LHCN-M2 (cell line): Measurements from ENCODE around the gene TINAGL1. TPM values are rescaled to one million over a fixed set of nuclear protein-coding genes. Genes with fewer than 3 reads are reported as not detected.

ENCODE experiments used
- DNase-seq: peaks from one replicate; pipeline ENCODE4 v3.0.0-alpha.2; 2012; ENCODE audit warnings: low read depth
- total RNA-seq: library from RNA; depleted of rRNA; stranded (reverse); fragments of >200 nt; gene quantifications from 2 replicates; pipeline ENCODE4 v1.2.3, GENCODE V29; 2014

Gene TINAGL1
- total RNA-seq, 1 experiment from 2014 or later: not detected

DNA sequence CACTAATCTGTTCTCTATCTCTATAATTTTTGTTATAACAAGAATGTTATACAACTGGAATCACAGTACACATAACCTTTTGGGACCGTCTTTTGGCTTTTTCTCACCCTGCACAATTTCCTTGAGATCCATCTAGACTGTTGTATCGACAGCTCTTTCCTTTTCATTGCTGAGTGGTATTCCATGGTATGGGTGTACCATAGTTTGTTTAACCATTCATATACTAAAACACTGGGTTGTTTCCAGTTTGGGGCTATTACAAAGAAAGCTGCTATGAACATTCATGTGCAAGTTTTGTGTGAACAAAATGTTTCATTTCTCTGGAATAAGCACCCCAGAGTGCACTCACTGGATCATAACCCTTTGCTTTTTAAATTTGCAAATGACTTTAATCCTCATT, 25.8 kb downstream of the TINAGL1 start:
- DNase-seq: no peak

DNA sequence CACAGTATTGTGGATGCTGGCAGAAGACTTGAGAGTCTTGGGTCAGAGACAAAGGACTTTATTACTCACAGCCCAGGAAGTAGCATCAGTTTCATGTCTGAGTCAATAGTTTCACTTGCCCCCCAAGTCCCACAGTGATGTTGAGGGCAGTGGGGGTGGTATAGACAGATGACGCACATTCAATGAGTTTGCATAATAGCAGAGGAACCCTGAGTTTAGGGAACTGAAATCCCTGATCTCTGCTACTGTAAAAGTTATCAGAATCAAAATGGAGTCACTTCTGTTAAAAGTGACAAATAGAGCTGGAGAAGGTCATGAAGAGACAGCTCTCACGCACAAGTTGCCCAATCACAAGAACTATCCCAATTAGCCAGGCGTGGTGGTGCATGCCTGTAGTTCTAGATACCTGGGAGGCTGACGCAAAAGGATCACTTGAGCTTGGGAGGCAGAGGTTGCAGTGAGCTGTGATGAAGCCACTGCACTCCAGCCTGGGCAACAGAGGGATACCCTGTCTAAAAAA, 29.7 kb downstream of the TINAGL1 start:
- DNase-seq: peak; percentile 56

DNA sequence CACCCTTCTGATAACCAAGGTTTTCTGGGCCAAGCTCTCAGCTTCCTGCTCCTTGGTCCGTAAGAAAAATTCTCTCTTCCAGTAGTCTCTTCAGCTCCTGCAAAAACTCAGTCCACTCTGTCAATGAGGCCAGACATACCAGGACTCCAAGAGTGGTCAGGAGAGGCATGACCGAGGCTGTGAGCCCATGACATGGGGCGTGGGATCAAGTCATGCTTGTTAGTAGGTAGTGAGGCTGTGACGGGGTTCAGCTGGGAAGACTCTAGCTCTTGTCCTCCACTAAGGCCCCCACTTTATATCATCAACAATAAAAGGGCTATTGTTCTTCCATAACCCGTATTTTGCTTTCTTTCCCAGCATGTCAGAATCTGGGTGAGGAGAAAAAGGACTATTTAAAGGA, 31.0 kb downstream of the TINAGL1 start:
- no peak for DNase-seq

DNA sequence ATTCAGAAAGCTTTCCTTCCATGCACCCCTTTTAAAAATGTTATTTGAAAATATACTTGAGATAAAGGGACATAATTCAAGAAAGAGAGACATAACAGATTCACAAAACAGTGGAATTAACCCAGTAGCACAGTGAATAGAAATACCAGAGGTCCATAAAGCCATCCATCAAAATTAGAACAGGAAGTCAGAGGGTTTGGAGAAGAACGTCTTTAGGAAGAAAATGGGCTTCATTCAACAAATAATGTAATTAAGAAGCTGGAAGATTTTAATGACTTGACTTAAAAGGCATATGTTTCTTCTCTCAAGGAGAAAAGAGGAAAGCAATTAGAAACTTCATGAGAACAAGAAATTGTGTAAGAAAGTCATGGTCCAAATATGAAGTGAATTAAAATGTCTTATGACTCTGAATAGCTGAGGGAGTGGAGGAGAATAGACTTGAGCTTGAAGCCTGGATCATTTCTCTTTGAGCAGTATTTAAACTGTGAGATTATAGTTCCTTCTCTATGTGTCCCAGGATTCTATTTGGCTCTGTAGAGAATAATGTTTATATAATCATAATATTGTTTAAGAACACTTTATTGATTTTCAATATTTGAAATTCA, 33.3 kb downstream of the TINAGL1 start:
- DNase-seq: no peak

DNA sequence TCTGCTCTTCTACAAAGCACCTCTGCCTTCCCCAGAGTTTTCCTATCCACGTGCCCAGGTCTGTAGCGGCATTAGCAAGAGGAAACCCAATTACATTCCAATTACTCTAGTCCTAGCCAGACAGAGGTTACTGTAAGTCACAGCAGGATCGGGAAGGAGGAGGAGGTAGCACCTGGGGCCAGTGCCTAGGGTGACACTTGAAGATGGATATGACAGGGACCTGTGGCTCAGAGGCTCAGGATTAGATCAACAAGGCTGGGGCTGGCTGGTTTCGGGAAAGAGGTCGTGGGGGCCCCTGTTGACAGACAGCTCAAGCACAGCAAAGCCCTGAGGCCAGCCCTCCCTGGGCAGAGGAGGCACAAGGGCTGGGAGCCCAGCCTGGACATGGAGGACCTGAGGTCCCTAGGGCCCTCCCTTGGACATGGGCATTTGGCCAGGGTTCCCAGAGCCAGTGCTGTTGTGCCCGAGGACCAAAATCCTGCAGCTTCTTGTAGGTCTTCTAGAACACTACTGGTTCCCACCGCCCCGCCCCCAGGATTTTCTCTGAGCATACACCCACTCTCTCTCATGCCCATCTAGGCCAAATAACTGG, 38.2 kb downstream of the TINAGL1 start:
- DNase-seq: no peak

DNA sequence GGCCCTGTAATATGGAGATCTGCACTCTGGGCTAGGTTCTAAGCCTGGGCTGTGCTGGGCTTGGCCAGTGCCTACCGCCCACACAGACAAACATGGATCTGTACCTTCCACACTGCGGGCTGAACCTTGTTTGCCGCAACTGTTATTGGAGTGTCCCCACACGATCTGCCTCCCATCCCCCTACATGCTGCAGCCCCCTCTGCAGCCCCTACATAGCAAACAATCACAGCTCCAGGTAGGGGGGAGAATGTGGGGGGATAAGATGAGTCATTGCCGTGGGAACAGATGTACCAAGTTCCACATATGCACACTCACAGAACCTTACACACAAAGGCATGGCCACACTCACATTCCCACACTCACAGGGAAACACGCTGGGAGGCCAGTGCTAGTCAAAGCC, 39.1 kb downstream of the TINAGL1 start:
- no peak for DNase-seq

DNA sequence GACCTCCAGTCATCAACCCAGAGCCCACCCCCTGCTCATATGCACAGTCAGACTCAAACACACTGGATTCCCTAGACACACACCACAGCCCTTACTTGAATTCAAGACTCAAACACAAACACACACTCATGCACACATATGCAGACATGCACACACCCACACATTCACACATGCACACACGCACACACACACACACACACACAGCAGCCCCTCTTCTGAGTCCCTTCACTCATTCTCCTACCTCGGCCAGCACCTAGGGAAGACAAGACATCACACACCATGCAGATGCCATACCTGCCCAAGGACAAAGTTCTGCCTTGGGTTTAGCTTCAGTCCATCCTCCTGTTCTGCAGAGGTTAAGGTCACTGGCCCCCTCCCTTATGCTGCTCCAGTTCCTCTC, 39.6 kb downstream of the TINAGL1 start:
- no peak for DNase-seq

DNA sequence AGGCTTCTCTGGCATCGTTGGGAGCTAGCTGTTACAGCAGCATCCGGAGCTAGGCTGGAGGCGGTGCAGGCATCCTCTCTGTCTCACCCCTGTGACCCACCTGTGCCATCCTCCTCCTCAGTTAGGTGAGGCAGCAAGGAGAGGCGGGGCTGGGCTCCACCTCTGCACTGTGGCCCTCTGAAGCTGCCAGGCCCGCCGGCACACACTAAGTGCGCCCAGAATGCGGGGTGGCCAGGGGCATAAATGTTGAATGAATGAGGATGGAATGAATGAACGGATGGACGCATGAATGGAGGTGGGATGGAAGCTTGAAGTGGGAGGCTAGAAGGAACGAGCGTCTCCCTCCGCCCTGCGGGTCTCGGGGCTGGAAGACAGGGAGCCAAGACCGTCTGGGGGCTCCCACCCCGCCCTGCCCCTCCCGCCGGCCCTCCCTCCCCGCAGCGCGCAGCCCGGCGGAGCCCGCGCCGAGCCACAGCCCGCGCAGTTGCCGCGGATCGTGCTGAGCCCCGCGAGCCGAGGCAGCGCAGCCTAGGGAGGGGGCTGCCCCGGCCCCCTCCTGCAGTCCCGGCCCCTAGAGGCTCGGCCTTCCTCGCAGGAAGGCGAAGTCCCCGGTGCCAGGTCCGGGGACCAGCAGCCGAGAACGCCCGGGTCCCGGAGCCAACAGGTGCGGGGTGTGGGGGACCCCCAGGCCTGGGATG, 41.1 kb downstream of the TINAGL1 start, which contains the start of gene HCRTR1:
Gene HCRTR1 (plus strand): TSS at position 472 of the 698 bp plus-strand sequence. CDS start 1,504 bp downstream, outside the sequence.
- DNase-seq: no peak

DNA sequence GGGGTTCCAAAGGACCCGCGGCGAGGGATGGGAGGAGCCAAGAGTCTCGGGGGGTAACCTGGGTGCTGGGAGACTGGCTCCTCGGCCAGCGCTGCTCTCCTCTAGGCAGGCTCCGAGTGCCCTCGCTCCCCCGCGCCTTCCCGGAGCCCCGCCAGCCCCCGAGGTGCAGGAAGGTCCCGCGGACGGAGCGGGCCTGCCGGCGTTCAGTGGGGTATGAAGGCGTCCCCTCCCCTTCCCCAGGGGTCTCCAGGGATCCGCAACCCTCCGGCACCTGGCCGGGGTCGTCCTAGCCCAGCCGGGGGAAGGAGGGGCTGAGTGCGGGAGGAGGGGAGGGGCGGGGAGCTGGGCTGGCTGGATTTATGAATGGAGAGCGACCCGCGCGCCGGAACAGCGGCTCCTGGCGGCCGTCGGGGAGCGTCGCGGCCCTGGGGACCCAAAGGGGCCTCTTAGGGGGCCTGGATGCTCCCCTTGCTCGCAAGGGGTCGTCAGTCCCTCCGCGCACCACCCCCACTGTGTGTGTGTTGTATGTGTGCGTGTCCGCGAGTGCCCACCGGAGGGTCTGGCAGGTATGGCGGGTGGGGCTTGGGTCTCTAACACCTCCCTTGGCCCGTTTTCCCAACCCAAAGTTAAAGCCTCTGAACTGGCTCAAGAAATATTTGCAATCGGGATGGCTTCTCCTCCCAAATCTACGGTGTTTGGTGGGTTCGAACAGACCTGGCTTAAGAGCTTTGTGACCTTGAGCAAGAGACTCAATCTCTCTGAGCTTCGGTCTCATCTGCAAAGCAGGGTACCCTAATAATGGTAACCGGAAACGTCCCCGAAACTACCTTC, 41.8 kb downstream of the TINAGL1 start:
- peak; percentile 11 for DNase-seq

DNA sequence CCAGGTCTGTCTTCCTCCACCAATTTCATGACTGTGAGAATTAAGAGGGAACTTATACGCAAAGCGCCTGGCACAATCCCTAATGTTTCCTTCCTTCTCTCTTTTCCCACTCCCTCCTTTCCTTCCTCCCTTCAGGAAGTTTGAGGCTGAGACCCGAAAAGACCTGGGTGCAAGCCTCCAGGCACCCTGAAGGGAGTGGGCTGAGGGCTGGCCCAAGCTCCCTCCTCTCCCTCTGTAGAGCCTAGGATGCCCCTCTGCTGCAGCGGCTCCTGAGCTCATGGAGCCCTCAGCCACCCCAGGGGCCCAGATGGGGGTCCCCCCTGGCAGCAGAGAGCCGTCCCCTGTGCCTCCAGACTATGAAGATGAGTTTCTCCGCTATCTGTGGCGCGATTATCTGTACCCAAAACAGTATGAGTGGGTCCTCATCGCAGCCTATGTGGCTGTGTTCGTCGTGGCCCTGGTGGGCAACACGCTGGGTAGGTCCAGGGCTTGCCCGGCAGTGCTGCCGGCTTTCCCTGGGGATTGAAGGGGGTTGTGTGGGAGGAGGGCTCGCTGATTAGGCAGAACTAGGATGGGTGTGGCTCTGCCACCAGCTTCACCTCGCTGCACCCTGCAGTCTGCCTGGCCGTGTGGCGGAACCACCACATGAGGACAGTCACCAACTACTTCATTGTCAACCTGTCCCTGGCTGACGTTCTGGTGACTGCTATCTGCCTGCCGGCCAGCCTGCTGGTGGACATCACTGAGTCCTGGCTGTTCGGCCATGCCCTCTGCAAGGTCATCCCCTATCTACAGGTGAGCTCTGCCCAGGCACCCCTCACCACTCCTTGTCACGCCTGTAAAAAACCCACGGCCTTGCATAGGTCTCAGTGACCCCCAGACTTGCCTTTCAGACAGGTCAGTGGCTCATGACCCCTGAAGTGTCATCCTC, 42.9 kb downstream of the TINAGL1 start:
- no peak for DNase-seq

DNA sequence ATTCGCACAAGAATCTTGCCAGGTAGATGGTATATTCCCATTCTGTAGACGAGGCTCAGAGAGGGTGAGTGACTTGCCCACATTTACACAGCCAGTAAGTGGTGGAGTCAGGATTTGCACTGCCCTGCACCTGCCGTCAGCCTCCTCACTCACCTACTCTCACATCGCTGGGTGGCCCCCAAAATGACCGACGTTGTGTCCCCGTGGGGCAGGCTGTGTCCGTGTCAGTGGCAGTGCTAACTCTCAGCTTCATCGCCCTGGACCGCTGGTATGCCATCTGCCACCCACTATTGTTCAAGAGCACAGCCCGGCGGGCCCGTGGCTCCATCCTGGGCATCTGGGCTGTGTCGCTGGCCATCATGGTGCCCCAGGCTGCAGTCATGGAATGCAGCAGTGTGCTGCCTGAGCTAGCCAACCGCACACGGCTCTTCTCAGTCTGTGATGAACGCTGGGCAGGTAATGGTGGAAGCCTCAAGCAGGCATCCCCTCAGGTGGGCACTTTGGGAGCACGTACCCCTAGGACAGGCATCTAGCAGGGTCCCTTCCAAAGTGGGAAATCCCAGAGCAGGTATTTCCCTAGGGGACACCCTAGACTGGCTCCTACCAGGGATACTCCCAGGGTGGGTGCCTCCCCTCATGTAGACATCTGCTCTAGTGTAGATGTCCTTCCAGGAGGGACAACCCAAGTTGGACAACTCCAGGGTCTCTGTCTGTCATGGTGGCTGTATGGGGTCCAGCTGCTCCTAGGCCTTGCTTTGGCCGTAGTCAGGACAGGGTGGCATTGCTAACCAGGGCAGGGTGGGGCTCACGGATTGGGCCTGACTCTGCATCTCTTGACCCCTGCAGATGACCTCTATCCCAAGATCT, 44.5 kb downstream of the TINAGL1 start:
- DNase-seq: no peak

DNA sequence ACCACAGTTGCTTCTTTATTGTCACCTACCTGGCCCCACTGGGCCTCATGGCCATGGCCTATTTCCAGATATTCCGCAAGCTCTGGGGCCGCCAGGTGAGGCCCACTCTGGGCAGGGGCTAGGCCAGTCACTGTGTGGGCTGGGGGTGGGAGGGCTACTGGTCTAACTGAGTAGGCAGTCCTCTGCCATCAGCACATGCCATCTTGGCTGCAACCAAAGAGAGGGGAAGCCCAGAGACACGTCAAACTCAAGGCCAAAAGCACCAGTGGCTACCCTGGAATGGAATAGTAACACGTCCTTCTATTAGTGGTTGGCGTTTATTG, 45.1 kb downstream of the TINAGL1 start:
- DNase-seq: no peak

DNA sequence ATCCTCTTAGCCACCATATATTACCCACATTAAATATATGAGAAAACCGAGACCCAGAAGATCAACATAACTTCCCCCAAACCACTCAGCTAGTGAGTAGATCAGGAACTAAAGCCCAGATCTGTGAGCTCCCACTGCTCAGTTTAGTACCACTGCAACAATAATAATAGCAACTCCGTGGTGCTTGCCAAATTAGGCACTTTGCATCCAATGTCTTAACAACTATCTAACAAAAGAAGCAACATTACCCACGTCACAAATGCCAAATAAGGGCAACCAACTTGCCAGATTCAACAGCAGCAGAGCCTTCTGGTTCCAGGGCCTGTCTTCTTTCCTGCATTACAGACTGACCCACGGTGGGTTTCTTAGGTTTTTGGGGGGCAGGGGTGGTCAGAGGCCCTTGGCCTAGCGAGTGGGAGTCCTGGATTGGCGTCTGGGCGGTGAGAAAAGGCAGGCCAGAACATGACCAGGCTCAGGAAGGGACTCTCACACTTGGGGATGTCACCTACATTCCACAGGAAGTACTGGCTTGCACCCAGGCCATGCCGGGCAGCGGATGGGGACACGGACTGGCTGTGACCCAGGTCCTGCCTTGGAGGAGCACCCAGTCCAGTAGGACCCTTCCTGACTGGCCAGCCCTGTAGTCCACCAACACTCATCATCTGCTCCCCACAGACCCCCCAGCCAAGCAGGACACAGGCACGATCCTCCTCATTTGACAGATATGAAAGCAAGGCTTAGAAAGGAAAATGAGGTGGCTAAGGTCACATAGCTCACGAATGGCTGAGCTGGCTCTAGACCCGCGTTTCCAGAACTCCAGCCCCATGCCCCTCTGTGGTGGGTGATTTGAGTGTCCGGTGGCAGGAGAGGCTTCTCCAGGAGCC, 45.8 kb downstream of the TINAGL1 start:
- DNase-seq: no peak

DNA sequence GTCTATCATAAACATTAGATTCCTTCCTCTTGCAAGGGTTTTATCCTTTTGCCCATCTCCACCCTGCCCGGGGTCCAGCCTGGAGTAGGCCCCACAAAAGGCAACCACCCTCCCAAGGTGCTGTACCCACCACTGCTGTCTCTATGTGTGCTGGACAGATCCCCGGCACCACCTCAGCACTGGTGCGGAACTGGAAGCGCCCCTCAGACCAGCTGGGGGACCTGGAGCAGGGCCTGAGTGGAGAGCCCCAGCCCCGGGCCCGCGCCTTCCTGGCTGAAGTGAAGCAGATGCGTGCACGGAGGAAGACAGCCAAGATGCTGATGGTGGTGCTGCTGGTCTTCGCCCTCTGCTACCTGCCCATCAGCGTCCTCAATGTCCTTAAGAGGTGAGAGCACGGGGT, 47.0 kb downstream of the TINAGL1 start:
- no peak for DNase-seq

DNA sequence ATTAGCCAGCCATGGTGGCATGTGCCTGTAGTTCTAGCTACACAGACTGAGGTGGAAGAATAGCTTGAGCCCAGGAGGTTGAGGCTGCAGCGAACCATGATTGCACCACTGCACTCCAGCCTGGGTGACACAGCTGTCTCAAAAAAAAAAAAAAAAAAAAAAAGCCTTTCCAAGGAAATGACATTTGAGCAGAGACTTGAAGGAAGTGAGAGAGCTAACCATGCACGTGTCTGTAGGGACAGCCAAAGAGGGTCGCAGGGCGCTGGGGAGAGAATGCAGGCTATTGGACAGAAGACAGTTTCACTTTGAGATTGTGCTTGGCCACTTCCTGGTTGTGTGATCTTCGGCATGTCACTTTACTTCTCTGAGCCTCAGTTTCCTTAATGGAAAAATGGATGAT, 48.0 kb downstream of the TINAGL1 start:
- DNase-seq: no peak

DNA sequence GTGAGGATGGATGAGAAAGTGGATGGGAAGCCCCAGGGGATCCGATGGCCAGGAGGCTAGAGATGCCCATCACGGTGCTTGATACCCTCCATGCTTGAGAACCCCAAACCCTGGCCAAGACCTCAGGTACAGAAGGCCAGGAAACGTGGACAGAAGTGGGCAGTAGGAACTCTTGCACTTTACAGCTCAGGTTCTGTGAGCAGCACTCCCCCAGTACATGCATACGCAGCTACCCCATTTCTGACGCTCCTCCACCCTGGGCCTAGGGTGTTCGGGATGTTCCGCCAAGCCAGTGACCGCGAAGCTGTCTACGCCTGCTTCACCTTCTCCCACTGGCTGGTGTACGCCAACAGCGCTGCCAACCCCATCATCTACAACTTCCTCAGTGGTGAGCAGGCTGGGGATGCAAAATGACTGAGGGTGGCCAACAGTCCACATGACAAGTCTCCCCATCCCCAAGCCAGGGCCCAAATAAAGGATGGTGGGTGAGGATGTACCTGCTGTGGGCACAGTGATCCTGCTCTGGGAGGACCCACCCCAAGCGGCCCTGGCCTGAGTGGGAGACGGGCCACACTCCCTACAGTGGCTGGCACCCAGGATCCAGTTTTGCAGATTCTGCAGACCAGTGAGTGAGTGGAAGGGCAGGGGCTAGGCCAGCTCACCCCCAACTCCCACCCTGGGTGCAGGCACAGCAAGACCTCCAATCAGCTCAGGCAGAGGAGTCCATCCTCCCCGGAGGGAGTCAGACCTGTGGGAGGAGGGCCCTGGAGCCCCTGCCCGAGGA, 48.6 kb downstream of the TINAGL1 start:
- DNase-seq: no peak

DNA sequence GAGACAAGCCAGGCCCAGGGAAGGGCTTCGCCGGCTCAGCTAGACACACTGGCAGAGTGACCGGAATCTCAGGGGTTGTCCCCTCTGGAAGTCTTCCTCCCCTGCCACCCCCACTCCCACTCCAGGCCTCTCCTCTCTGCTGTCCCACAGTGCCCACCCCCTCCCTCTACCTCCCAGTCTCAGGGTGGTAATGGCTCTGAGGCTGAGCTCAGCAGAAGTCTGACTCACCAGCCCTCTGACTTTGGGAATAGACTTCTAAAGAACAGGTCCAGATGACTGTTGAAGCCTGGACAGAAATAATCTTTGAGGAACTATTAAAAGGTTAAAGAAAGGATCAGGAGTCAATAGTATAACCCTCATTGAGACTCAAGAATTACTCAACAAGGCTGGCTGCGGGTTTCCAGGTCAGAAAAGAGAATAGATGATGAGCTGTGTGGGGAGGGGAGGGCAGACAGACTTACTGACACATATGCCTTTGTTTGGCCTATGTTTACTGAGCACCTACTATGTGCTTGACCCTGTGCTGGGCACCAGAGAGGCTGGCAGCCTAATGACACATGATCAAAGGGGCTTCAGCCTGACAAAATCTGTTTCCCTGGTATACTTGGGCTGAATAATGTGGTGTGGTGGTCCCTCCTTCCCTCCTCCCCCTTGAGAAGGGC, 49.4 kb downstream of the TINAGL1 start:
- peak; percentile 60 for DNase-seq
